ENCODE results near the gene PELO.

The PELO gene

DNA sequence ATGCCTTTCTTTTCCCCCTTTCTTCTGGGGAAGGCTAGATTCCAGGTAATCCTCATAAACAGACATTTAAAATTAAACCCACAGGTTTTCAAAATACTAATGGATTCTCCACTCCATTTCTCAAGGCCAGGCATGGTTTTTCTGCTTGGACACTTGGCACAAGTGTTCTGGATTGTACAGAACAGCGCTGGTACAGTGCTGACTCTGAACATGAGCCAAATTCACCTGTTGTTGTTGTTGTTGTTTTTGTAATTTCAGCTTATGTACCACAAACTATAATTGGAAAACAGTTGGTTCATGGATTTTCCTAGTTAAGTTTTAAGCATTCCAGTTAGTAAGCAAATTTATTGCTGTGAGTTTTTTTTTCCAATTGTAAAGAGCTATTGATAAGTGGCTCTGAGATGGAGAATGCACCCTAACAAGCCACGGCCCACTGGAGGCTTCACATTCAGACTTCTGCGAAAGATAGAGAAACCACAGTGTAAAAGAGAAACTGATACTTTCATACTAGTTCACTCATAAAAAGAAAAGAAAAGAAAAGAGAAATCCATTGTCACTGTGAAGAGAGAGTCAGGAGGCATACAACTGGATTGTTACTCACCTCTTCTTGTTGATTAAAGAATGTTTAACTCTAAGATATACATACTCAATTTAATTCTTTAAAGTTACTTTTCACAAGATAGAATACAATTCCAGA, 16.2 kb upstream of the PELO start:
- DNase-seq (ENCODE audit: low read depth in 2 of 2): peak in 1 of 2 donors; percentile 12

DNA sequence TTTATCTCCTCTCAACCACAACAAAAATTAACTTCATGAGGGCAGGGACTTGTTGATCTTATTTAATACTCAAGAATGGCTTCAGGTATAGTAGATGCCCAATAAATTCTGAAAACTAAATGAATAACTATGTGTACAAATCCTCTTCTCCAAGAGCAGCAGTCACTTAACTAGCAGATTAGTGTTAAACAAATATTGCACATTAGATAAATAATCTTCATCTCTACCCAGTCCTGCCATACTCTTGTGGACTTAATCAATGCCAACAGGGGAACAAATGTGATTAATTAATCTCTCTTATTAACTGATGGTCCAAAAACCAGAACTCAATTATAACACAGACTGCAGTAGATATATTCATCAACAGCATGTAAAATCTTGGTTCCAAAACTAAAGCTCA, 15.0 kb upstream of the PELO start:
- DNase-seq (ENCODE audit: low read depth in 2 of 2): no peak

DNA sequence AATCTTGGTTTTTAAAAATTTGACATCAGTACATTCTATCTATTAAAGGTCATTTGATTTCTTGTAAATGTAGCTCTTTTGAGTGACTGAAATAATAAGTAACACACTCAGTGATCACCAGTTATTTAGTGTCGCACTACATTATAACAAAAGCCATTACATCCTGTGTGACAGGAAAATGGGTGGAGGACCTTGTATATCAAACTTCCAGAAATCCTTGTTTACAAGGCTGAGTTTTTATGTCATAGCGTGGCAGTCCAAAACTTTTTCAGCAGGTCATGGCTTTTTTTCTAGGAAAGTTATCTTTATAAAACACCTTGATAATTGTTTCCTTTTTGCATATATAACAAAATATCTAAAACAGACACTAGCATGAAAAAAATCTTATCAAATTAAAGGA, 14.4 kb upstream of the PELO start:
- DNase-seq (ENCODE audit: low read depth in 2 of 2): no peak

DNA sequence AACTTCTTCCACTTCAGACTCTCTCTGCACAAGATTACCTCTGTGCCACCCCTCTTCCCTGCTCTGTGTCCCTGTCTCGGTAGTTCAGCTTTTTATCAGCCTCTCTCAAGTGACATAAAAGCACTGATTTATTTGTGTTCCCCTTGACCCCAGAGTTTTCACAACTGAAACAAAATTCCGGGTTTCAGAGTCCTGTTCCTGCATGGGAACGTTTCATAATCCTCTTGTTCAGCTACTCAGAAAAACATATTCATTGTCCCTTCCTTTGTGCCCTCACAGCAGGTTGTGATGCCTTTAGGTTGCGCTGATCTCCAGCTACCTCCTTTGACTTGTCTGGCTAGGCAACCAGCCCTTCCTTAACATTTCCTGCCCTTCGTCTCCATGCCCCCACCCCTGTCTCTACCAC, 13.7 kb upstream of the PELO start:
- no peak for DNase-seq (ENCODE audit: low read depth in 2 of 2)

DNA sequence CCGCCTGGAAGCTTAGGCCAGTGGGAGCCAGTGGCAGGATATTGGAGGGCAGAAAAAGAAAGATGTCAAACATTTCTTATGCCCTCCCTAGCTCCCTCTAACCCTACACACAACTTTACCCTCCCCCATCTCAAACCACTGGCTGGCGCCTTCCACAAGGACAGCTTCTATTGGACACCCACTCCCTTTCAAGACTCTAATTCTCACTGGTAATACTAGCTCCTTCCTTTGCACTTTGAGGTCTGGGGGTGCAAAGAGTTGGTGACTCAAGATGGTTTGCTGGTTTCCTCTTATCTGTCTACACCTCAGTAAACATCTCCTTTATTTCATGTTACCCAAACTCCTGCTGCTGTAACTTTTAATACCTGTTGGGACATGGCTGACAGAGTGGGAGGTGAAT, 11.6 kb upstream of the PELO start:
- DNase-seq (ENCODE audit: low read depth in 2 of 2): peak in 1 of 2 donors; percentile 30

DNA sequence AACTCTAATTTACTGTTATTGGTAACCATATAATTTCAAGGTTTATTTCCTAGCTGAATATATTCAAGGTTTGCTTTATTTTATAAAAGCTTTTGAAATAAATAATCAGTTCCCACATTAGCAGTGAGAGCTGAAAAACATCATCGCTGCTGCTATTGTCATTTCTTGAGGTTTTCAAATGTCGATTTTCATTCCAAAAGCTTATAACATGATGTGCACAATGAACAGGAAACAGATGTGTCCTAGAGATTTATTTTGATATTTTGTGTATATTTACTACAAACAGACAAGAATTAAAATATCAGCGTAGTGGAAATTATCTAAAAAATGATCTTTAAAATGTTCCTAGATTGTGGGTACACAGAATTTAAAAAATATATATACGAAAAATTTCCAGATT, 10.5 kb upstream of the PELO start:
- no peak for DNase-seq (ENCODE audit: low read depth in 2 of 2)

DNA sequence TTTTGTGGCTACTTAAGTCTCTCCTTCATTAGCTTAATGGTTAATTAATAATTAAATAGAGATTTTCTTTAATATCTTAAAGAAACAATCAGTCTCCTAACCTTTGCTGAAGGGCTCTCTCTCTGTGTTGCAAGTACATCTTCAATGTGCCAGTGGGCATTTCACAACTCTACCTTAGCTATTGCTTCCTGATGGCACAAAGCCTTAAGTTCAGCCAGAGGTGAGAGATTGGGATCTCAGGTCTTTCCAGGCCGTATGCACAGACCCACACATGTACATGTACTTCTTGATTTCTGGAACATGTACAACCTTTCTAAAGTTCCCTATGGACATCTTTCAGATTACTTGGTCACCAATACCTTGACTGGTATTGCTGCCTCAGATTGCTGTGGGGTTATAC, 8.9 kb upstream of the PELO start:
- DNase-seq (ENCODE audit: low read depth in 2 of 2): no peak

DNA sequence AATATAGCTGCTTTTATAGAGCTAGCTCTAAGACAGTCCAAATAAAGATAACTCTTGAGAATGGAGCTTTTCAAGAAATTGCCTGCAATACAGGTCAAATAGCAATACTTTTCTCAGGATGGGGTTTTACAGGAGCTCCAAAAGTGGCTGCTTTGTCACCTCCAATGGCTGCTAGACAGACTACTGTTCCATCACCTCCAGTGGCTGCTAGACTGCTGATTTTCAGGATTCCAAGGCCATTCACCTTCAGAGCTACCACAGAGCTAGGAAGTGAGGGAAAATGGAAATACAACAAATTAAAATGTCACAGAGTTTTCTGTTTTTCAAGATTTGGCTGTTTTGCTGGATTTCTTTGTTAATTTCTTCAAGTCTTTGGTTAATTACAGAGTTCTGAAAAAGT, 8.5 kb upstream of the PELO start:
- DNase-seq (ENCODE audit: low read depth in 2 of 2): no peak

DNA sequence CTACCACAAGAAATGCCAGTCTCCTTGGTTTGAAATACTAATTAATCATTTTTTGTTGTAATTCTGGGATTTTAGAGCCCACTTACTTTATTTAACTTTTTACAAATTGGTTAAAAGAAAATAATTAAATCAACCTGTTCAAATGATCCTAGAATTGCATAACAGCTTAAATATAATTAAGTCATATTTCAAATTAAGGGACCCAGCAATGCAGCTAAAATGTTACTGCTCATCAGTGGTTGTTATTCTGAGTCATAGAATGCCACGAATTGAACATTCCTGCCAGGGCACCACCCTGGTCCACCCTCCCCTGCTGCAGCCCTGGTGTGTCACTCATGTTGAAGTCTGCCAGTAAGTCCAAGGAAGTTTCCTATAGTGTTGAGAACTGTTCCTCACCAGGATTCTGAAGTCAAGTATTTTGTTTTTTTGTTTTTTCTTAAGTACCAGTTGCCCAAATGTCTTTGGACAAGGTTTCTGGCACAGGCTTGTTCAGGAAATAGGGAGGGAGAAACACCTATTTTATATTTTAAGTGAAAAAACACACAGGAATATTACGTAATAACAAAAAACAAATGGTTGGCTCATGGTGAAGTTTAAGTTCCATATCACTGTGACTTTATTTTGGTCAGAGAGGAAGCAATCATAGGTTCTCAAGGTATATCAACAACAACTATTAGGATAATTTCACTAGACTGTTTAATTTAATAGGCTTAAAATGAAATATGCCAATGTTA, 4.3 kb upstream of the PELO start:
- DNase-seq (ENCODE audit: low read depth in 2 of 2): no peak

DNA sequence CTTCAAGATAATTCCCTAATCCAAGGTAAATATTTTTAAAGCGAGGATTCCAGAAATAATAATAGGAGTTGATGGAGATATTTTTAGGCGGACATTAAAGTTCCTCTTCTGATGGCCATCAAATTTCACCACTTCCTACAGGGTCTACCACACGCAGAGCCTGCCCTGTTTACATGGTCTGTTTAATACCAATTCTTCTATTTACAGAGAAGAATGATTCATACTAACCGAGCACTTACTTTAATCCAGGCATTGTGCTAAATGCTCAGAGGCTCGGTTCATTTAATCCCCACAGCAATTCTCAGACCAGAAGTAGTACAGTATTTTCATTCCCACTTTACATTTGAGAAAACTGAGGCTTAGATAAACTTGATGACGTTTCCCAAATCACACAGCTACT, 3.0 kb upstream of the PELO start:
- DNase-seq (ENCODE audit: low read depth in 2 of 2): no peak

DNA sequence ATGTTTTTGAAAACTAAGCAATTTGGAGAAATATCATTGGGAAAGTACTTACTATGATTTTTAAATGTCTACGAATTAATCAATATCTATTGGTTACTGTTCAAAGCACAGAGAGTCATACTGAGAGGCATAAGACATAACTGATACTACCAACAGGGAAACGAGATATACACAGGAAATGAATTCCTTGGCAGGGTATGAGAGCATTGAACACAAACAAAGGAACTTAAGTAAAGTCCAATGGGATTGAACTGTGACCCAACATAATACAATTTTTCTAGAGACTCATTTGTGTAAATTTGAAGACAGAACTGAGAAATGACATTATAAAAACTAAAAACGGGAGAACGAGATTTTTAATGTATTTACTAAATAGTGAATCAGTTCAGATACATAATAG, 1.3 kb upstream of the PELO start:
- DNase-seq (ENCODE audit: low read depth in 2 of 2): no peak

DNA sequence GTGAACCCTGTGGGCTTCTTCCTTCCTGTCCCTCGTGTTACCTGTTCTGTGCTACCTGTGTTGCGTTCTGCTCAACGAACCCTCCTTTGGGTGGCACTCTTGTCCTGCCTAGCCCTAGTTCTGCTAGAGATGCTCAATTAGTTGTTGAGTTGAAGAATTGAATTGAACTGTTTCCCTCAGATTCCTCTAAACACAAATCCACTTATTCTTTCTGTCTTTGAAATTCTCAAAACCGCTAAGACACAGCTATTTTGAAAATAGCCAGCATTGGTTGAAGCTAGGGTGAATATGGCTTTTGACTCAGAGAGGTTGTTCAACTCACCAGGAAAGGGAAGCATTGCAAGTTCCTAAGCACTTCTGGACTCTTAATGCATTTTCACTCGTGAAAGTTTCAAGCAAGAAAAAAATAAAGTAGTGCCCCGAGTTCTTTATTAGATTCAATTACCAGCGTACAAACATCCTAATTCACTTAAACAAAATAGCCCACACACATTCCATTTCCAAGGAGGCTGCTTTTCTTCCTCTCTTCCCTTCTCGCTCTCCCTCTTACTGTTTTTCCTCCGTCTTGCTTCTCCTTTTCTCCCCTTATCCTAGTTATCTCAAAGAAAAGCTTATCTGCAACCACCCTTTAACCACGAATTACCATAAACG, 642 bp upstream of the PELO start:
- DNase-seq (ENCODE audit: low read depth in 2 of 2): no peak

DNA sequence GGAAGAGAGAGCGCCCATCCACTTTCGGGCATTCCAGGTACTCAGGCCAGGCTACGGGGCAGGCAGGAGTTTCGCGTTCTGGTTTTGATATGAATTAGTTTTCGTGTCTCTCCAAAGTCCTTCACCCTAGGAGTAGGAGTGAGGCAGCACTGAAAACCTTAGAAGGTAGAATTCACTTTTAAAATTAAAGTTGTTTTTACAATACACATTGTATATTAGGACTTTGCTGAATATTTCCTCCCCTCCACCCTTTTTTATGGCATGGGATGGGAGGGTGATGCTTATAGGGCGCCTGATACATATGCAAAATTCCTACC, 747 bp downstream of the PELO start:
- no peak for DNase-seq (ENCODE audit: low read depth in 2 of 2)

DNA sequence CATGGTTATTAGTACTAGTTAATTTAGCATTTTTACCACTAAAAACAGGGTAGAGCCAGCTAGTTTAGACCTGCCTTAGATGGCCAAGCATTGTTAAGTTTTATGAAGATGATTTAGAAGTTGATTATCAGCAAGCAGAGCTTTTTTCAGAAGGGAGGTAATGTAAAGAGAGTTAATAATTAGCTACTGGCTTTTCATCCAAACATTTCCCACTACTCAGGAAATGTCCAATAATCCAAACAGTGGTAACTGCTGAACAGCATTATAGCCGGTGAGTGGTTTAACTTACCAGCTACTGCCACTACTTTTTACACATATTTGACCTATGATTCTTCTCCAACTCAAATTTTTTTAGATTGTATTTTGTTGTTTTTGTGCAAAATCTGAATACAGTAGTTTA, 1.7 kb downstream of the PELO start:
- no peak for DNase-seq (ENCODE audit: low read depth in 2 of 2)

DNA sequence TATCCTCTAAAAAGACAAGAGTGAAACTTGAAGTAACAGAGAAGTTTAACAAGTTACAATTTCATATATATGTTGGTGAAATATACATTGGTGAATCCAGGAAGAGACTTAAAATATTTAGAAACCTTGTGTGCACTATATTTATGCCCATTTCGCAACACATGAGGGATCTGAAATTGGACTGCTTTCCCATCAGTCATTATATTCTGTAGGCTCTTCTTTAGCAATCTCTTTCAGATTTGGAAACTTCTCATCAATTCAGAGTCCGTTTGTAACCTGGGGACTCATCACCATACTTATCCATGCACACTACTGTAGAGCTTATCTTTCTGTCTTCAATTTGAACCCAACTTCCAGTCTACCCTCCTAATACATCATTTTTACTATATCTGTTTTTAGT, 2.1 kb downstream of the PELO start:
- DNase-seq (ENCODE audit: low read depth in 2 of 2): no peak

DNA sequence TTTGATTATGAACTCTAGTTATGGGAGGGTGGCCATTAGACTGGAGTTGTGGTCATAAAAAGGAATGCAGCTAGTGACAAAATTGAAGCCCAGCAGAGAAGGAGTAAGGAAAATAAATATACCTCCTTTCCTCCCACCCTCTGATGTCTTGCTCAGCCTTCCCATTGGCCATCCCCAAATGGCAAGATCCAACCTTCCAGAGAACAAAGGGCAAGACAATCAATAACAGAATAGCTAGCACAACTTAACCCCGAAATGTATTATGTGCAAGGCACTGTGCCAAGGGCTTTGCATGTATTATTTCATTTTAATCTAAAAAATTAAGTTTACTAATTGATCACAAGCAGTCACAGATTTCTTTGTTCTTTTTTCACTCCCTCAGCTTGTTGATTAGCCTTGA, 3.6 kb downstream of the PELO start:
- DNase-seq (ENCODE audit: low read depth in 2 of 2): no peak

DNA sequence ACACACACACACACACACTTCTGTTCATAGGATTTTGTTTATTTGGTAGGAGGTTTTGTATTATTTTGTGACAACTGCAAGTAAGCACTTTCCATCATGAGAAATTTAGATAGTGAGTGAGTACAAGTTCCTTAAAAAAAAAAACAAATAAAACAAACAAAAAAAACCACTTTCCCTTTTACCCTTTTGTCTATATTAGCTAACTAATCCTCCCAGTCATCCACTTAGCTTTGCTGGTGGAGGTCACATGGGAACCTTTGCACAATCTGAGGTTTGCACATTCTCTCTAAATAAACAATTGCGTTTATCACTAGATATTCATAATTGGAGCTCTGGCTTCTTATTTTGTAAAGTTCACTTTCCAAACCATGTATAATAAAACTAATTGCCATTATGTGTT, 6.8 kb downstream of the PELO start:
- no peak for DNase-seq (ENCODE audit: low read depth in 2 of 2)

DNA sequence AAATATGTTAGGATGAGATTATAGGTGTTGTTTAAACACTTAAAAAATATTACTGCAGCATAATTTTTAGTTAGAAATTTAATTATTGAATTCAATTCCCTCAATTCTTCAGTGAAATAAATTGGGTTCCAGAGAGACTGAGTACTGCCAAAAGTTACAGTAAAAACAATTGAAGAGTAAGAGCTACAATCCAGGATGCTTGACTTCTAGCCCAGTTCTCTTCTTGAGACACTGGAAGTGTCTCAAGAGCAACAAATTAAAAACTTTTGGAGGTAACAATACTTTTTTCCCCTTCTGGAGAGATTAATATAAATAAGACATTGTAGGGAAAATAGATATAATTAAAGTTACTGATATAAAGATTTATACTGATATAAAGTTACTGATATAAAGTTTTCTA, 8.3 kb downstream of the PELO start:
- DNase-seq (ENCODE audit: low read depth in 2 of 2): no peak

DNA sequence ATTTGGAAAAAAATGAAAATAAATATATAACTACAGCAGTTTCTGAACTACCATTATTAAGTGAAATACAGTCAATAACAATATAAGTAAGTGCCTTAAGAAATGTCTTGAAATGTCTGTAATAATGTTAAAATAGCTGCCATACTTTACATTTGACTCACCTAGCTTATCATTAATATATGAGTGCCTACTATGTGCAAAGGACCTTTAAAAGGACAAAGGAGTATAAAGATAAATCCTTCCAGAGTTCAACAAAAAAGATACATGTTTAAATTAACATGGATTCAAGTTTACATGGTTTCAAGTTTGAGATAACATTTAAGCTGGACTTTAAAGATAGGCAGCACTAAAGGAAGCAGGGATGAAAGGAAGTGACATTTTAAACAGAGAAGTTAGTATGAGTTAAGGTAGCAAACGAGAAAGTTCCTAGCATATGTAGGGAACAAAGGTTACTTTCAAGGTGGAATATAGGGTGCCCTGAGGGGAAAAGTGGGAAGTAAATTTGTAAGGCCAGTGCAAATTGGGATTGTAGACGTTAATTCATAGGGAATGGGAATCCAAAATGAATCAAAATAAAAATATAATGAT, 8.9 kb downstream of the PELO start:
- no peak for DNase-seq (ENCODE audit: low read depth in 2 of 2)

DNA sequence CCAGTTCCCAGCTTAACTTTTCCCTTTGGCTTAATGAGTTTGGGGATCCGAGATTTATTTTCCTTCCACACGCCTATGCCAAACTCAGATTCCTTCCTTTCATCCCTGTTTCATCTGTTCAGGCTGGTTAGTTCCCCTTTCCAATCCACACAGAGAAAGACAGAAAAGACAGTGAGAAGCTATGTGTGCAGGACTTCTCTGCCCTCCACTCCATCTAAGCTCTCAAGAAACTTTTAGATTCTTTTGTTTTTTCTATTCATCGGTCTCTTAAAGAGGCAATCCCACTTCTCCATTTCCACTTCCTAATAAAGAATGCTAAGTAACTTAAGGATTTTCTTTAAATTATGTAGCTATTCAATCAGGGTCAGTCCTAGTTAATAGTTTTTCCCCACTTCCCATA, 11.2 kb downstream of the PELO start:
- DNase-seq (ENCODE audit: low read depth in 2 of 2): no peak

DNA sequence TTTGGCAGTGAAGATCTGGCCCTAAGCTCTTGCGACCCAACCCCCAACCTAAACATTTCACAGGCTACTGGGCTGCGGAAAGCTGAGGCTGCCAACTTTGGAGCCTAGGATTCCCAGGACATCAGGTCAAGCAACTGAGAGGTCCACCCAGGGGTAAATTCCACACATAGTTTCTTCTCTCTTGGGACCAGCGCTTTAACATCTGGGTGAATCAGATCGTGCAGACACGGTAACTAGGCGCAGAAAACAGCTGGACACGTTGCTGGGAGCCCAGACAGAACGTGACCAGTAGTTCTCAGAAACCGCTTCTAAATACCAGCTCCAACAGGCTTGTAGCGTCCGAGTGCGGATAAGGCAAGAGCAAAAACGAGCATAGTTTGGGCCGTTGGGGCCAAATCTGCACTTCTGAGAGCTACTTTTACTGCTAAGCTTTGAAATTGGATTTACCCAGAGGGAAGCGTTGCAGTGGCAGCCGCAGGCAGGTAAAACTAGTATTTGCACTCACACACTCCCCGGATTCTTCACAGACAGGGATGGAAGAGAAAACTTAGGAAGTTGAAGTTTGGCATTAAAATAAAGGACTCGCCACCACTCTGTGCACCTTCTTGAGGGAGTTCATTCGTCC, 11.8 kb downstream of the PELO start:
- DNase-seq (ENCODE audit: low read depth in 2 of 2): no peak

DNA sequence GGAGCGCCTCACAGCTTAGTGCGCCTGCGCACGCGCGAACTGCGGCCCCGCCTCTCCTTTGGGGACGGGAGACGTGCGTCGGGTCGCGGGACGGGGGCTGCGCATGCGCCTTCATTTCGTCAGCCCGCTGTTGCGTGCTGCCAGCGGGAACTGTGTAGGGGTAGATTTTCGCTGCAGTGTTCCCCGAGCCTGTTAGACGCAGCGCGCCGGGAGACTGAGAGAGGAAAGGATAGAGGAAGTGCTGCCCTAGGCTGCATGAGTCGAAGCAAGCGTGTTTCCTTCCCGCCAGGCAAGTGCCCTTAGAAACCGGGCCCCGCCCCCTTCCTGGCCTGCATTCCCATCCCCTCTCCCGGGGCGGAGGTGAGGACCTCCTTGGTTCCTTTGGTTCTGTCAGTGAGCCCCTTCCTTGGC, 12.3 kb downstream of the PELO start:
- DNase-seq (ENCODE audit: low read depth in 2 of 2): peak; percentile 91 to 96

Measured in stimulated activated CD8-positive, alpha-beta memory T cell treated with anti-CD3 and anti-CD28 coated beads, Interleukin-7, amount 100 ng/mL, for 4 hours (primary cell).